GM12878 (cell line): Measurements from ENCODE around the gene LEMD3. TPM values are rescaled to one million over a fixed set of nuclear protein-coding genes. Genes with fewer than 3 reads are reported as not detected.
A peak's percentile ranks its signal among the peaks of the same experiment; 100 is the strongest.

ENCODE experiments used
- ATAC-seq: fragments of 200-7000 bp; cut with Tn5 transposase; 3 replicates; pipeline ENCODE4 v1.9.1; 2020; ENCODE audit warnings: mild to moderate bottlenecking, moderate library complexity
- BruUV-seq: library from RNA; stranded (reverse); fragments of 400-500 nt; replicated peaks from 2 replicates; lab custom pipeline; 2021; lab: Mats Ljungman, UMichigan
- CTCF ChIA-PET: fragments of 300-600 bp; sonication (Branson Sonifier 250); formaldehyde crosslinking; extraction: SDS; loops from one replicate; lab custom pipeline; 2021; ENCODE audit warnings: inconsistent platforms; lab: Yijun Ruan, JAX
- POLR2A ChIA-PET: fragments of 350-600 bp; formaldehyde crosslinking; extraction: SDS; loops from one replicate; lab custom pipeline; 2021; ENCODE audit warnings: inconsistent platforms; lab: Charles Lee
- RAD21 ChIA-PET: fragments of 300-600 bp; sonication (Branson Sonifier 250); formaldehyde crosslinking; loops from one replicate; lab custom pipeline; 2023; ENCODE audit warnings: antibody characterized with exemption; ENCODE audit not compliant: unreplicated experiment; lab: Charles Lee
- SMC1A ChIA-PET: fragments of 300-600 bp; sonication (Branson Sonifier 250); formaldehyde crosslinking; loops from one replicate; lab custom pipeline; 2023; ENCODE audit not compliant: unreplicated experiment, uncharacterized antibody; lab: Charles Lee
- DNase-seq: peaks from one replicate; pipeline ENCODE4 v3.0.0-alpha.2; 2011; ENCODE audit warnings: low read depth, low spot score
- FAIRE-seq: peaks from 3 replicates; lab custom pipeline; 2011; peaks lifted over from hg19 to GRCh38; lab: Jason Lieb, UNC
- H2AFZ ChIP-seq: 2 replicates; pipeline ENCODE4 v1.6.0; 2011; ENCODE audit warnings: low read depth, low read length, control low read depth; ENCODE audit not compliant: control insufficient read depth
- H3K27ac ChIP-seq: 2 replicates; pipeline ENCODE4 v1.5.1; 2011; ENCODE audit warnings: control low read depth; ENCODE audit not compliant: control insufficient read depth, insufficient read depth
- H3K27me3 ChIP-seq, 2 experiments: replicated peaks in 1 of 2; 2 replicates each; pipeline versions ENCODE4 v1.6.0 to v1.6.1; 2011; ENCODE audit warnings: low read length in 1 of 2; ENCODE audit not compliant: control insufficient read depth in 2 of 2, insufficient read depth in 2 of 2
- H3K36me3 ChIP-seq, 2 experiments: 2 replicates each; pipeline ENCODE4 v1.5.1; 2011; ENCODE audit warnings: low read length in 1 of 2; ENCODE audit not compliant: control insufficient read depth in 2 of 2, insufficient read depth in 2 of 2
- H3K4me1 ChIP-seq: 2 replicates; pipeline ENCODE4 v1.6.1; 2011; ENCODE audit warnings: mild to moderate bottlenecking, low read length, moderate library complexity, mixed read lengths; ENCODE audit not compliant: control insufficient read depth, insufficient read depth
- H3K4me2 ChIP-seq: 2 replicates; pipeline ENCODE4 v1.6.0; 2011; ENCODE audit warnings: control low read depth; ENCODE audit not compliant: control insufficient read depth, insufficient read depth
- H3K4me3 ChIP-seq: fragments of 200-600 bp; sonication (generic); 2 replicates; pipeline ENCODE4 v1.5.1; 2016
- H3K79me2 ChIP-seq: 2 replicates; pipeline ENCODE4 v1.6.0; 2011; ENCODE audit warnings: low read length; ENCODE audit not compliant: control insufficient read depth, insufficient read depth
- H3K9ac ChIP-seq: 2 replicates; pipeline ENCODE4 v1.8.0; 2011; ENCODE audit warnings: low read length, control low read depth, mixed read lengths; ENCODE audit not compliant: control insufficient read depth, insufficient read depth
- H3K9me3 ChIP-seq: replicated peaks from 3 replicates; pipeline ENCODE4 v1.5.1; 2011; ENCODE audit warnings: mild to moderate bottlenecking, low read length; ENCODE audit not compliant: control insufficient read depth, insufficient read depth
- H4K20me1 ChIP-seq: 2 replicates; pipeline ENCODE4 v1.6.0; 2011; ENCODE audit not compliant: control insufficient read depth, insufficient read depth
- CBX3 ChIP-seq: fragments of 200-600 bp; sonication (generic); IDR thresholded peaks from 2 replicates; pipeline ENCODE4 v1.6.1; 2016; ENCODE audit warnings: low read depth, borderline replicate concordance
- IKZF2 ChIP-seq, 2 experiments: fragments of 450-650 bp; IDR thresholded peaks; 2 replicates each; pipeline ENCODE4 v1.6.1; 2017; ENCODE audit warnings: mild to moderate bottlenecking in 2 of 2, moderate library complexity in 2 of 2
- KAT2A ChIP-seq: conservative IDR thresholded peaks from 2 replicates; pipeline ENCODE4 v1.6.1; 2011; ENCODE audit warnings: low read depth, low read length; ENCODE audit not compliant: control insufficient read depth
- LARP7 ChIP-seq: fragments of 450-650 bp; IDR thresholded peaks from 2 replicates; pipeline ENCODE4 v1.6.1; 2017; ENCODE audit warnings: mild to moderate bottlenecking
- MEF2A ChIP-seq: IDR thresholded peaks from 2 replicates; pipeline ENCODE4 v1.6.1; 2011; ENCODE audit warnings: low read depth, mild to moderate bottlenecking, low read length, moderate library complexity; ENCODE audit not compliant: insufficient read depth
- RELA ChIP-seq: fragments of 450-650 bp; IDR thresholded peaks from 2 replicates; pipeline ENCODE4 v1.8.0; 2014; ENCODE audit warnings: borderline replicate concordance; ENCODE audit not compliant: partially characterized antibody
- ZBED1 ChIP-seq: IDR thresholded peaks from 2 replicates; pipeline ENCODE4 v1.6.1; 2016; ENCODE audit warnings: borderline replicate concordance
- WGBS: methylation state at CpG from one replicate; pipeline ENCODE4 v1.1.6; 2016; ENCODE audit warnings: low lambda C conversion rate; ENCODE audit not compliant: insufficient replicate concordance, insufficient coverage; ENCODE audit errors: missing lambda C conversion rate; 5-methylcytosine and 5-hydroxymethylcytosine counted together
- in situ Hi-C: fragments of 300-500 bp; cut with MboI; formaldehyde crosslinking; loops from 9 replicates; pipeline ENCODE4 v1.14.3; 2018; ENCODE audit warnings: mixed read lengths
- intact Hi-C: fragments of 100-400 bp; cut with micrococcal nuclease; formaldehyde crosslinking; loops from one replicate; pipeline ENCODE4 v1.14.2; 2022; ENCODE audit not compliant: unreplicated experiment
- polyA plus RNA-seq, 11 experiments: library from polyadenylated mRNA; depleted of rRNA in 4 of 11; unstranded in 6 of 11; stranded (reverse) in 5 of 11; fragments of >200 nt; fragmentation: Nextera tagmentation in 4 of 11; fragmentation: Illumina TruSeq in 1 of 11; extraction: Ambion mirVana in 4 of 11; extraction: Trizol in 1 of 11; gene quantifications; 1 replicate in 1 of 11; 2 replicates in 10 of 11; pipeline versions ENCODE4 v1.2.1 to v1.2.3, GENCODE V29; 2011 to 2016; ENCODE audit warnings: inconsistent platforms in 2 of 11, missing spikeins in 2 of 11, low read depth in 1 of 11
- total RNA-seq, 4 experiments: library from RNA; depleted of rRNA in 3 of 4; stranded (reverse); fragments of >200 nt in 3 of 4; fragmentation: Illumina TruSeq in 1 of 4; extraction: Trizol in 1 of 4; gene quantifications; 2 replicates each; pipeline versions ENCODE4 v1.2.1 to v1.2.3, GENCODE V29; 2013 to 2021
- TF ChIP-seq, protein P1 (sequence below): fragments of 450-650 bp; IDR thresholded peaks from 2 replicates; pipeline ENCODE4 v1.6.1; 2017; ENCODE audit warnings: borderline replicate concordance
- TF ChIP-seq, protein P2 (sequence below): fragments of 450-650 bp; IDR thresholded peaks from 2 replicates; pipeline ENCODE4 v1.6.1; 2017; ENCODE audit warnings: mild to moderate bottlenecking, moderate library complexity

LEMD3 gene
- total and polyA plus RNA-seq, 10 of the 15 experiments (the other 5 are each of a cell fraction or from before 2014, with no cell fraction given): 7.5 to 26.0 (median 16.5) TPM

DNA sequence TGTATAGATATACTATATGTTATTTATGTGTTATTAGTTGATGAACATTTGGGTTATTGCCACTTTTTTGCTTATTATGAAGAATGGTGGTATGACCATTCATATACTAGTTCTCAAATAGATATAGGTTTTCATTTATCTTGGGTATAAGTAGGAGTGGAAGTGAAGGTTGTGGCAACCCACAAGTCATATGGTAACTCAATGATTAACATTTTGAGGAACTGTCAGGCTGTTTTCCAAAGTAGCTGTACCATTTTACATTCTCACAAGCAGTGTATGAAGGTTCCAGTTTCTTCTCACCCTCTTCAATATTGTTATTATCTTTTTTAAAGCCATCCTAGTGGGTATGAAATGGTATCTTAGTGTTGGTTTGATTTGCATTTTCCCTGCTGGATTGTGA, 90.1 kb downstream of the LEMD3 start:
- H3K9ac ChIP-seq: no peak overlapping the region
- ATAC-seq: peak; percentile 37; the same call in 2 of the 3 replicates
- TF ChIP-seq, protein P1, sequence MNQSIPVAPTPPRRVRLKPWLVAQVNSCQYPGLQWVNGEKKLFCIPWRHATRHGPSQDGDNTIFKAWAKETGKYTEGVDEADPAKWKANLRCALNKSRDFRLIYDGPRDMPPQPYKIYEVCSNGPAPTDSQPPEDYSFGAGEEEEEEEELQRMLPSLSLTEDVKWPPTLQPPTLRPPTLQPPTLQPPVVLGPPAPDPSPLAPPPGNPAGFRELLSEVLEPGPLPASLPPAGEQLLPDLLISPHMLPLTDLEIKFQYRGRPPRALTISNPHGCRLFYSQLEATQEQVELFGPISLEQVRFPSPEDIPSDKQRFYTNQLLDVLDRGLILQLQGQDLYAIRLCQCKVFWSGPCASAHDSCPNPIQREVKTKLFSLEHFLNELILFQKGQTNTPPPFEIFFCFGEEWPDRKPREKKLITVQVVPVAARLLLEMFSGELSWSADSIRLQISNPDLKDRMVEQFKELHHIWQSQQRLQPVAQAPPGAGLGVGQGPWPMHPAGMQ: no peak
- TF ChIP-seq ZBED1 (no peak), KAT2A (no peak), IKZF2 (IDR thresholded peaks at IDR 0.05) (peak in 1 of 2 experiments; percentile 19; a peak in 1 of 4 replicates)
- TF ChIP-seq, all 136 proteins: peak for 1
- H3K27me3 ChIP-seq: no peaks in the 10 kb centered on the region
- H3K4me2 ChIP-seq: no peak overlapping the region
- ChIA-PET CTCF (no interaction called here), RAD21 (no interaction called here), POLR2A (no interaction called here), SMC1A (interaction anchor here (1.2 kb wide), 1 partner anchor 24 kb away, joined by 3 read pairs; no protein-coding TSS in a partner anchor)
- H2AFZ ChIP-seq: no peak overlapping the region
- no peaks in the 10 kb centered on the region for H3K79me2 ChIP-seq
- no TSS peak for BruUV-seq
- intact Hi-C loops: no loop called here
- no peak overlapping the region for H3K4me3 ChIP-seq
- H3K9me3 ChIP-seq: no peaks in the 10 kb centered on the region
- H3K4me1 ChIP-seq: no peaks in the 10 kb centered on the region
- no peaks in the 10 kb centered on the region for H3K36me3 ChIP-seq
- DNase-seq (no peak), FAIRE-seq (no peak)
- no peak overlapping the region for H3K27ac ChIP-seq
- in situ Hi-C loops: no loop called here
- no peaks in the 10 kb centered on the region for H4K20me1 ChIP-seq

DNA sequence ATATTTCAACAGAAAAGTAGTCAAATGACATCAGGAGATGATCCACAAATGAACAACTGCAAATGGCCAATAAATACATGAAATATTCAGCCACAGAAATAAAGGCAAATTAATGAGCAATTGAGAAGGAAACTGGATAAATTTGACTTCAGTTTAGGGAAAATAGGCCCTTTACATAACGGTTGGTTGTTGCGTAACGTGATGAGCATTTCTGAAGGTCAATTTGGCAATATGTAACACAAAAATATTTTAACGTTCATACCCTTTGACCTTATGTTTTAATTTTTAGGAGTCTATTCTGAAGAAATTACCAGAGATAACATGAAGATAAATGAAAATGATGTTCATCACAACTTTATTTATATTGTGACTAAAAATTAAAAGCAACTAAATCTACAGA, 94.4 kb downstream of the LEMD3 start:
- intact Hi-C loops: no loop called here
- FAIRE-seq (no peak), DNase-seq (no peak), ATAC-seq (no peak)
- Histone ChIP-seq H3K9me3 (no peaks in the 10 kb centered on the region), H3K36me3 (no peaks in the 10 kb centered on the region), H4K20me1 (no peaks in the 10 kb centered on the region), H3K4me1 (no peaks in the 10 kb centered on the region), H3K9ac (no peak overlapping the region), H3K4me2 (no peak overlapping the region), H3K27ac (no peak overlapping the region), H2AFZ (no peak overlapping the region), H3K79me2 (no peaks in the 10 kb centered on the region), H3K27me3 (no peaks in the 10 kb centered on the region), H3K4me3 (no peak overlapping the region)
- CTCF ChIA-PET: interaction anchor here (1.1 kb wide), 1 partner anchor 141 kb away, joined by 5 read pairs; no protein-coding TSS in a partner anchor
- WGBS: 91% methylated on average over 4 of the region's 4 CpGs
- in situ Hi-C loops: no loop called here
- POLR2A ChIA-PET: no interaction called here
- BruUV-seq: no TSS peak
- SMC1A ChIA-PET: no interaction called here
- RAD21 ChIA-PET: no interaction called here
- TF ChIP-seq LARP7: no peak
- TF ChIP-seq CBX3: no peak
- no peak for TF ChIP-seq RELA
- TF ChIP-seq, protein P2, sequence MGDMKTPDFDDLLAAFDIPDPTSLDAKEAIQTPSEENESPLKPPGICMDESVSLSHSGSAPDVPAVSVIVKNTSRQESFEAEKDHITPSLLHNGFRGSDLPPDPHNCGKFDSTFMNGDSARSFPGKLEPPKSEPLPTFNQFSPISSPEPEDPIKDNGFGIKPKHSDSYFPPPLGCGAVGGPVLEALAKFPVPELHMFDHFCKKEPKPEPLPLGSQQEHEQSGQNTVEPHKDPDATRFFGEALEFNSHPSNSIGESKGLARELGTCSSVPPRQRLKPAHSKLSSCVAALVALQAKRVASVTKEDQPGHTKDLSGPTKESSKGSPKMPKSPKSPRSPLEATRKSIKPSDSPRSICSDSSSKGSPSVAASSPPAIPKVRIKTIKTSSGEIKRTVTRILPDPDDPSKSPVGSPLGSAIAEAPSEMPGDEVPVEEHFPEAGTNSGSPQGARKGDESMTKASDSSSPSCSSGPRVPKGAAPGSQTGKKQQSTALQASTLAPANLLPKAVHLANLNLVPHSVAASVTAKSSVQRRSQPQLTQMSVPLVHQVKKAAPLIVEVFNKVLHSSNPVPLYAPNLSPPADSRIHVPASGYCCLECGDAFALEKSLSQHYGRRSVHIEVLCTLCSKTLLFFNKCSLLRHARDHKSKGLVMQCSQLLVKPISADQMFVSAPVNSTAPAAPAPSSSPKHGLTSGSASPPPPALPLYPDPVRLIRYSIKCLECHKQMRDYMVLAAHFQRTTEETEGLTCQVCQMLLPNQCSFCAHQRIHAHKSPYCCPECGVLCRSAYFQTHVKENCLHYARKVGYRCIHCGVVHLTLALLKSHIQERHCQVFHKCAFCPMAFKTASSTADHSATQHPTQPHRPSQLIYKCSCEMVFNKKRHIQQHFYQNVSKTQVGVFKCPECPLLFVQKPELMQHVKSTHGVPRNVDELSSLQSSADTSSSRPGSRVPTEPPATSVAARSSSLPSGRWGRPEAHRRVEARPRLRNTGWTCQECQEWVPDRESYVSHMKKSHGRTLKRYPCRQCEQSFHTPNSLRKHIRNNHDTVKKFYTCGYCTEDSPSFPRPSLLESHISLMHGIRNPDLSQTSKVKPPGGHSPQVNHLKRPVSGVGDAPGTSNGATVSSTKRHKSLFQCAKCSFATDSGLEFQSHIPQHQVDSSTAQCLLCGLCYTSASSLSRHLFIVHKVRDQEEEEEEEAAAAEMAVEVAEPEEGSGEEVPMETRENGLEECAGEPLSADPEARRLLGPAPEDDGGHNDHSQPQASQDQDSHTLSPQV: no peak
- no peak for TF ChIP-seq IKZF2 (IDR thresholded peaks at IDR 0.05)
- TF ChIP-seq MEF2A: no peak
